HG03432 (cell line): Measurements from ENCODE around the gene ATP5ME.

Experiments
- ATAC-seq: cut with Tn5 transposase; IDR thresholded peaks from one replicate; pipeline ENCODE4 v1.9.1; 2021; ENCODE audit warnings: mild to moderate bottlenecking, moderate library complexity; ENCODE audit not compliant: unreplicated experiment

ATP5ME gene

GRCh38 chr4:623914-624566 lies 50.0 kb downstream of the ATP5ME start:
- ATAC-seq = no peak

GRCh38 chr4:622996-623913 lies 50.8 kb downstream of the ATP5ME start:
- no peak for ATAC-seq
